Testis (tissue), 2 donors: ENCODE measurements around the gene LRRC49.

ENCODE experiments used
- POLR2A ChIP-seq: fragments of 450-650 bp; IDR thresholded peaks from one replicate; pipeline ENCODE4 v1.6.1; 2017; ENCODE audit warnings: antibody characterized with exemption, mild to moderate bottlenecking, moderate library complexity
- TF ChIP-seq, protein P1 (sequence below), 3 experiments: fragments of 450-650 bp in 2 of 3; fragments of 200-600 bp in 1 of 3; sonication (generic) in 1 of 3; IDR thresholded peaks; one replicate each; pipeline ENCODE4 v1.5.1; 2016 to 2019; ENCODE audit warnings: antibody characterized with exemption in 3 of 3, mild to moderate bottlenecking in 2 of 3, moderate library complexity in 1 of 3

DNA sequence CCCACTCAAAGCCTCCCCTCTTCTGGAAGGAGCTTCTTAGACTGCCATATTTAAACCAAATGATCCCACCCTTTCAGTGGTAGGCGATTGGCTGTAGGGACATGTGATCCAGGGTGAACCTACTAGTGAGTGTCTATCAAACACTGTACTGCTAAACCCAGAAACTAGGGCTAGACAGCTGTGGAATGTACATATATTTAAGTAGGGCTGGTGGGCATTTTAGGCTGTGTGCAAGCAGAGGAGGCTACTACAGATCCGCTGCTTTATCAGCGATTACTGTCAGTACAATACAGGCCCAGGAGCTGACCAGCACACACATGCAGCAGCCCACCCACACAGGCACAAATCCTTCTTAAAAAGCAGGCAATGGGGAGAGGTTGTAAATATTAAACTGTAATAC is 23.3 kb upstream of the LRRC49 start:
- TF ChIP-seq POLR2A = no peak
- TF ChIP-seq, protein P1, sequence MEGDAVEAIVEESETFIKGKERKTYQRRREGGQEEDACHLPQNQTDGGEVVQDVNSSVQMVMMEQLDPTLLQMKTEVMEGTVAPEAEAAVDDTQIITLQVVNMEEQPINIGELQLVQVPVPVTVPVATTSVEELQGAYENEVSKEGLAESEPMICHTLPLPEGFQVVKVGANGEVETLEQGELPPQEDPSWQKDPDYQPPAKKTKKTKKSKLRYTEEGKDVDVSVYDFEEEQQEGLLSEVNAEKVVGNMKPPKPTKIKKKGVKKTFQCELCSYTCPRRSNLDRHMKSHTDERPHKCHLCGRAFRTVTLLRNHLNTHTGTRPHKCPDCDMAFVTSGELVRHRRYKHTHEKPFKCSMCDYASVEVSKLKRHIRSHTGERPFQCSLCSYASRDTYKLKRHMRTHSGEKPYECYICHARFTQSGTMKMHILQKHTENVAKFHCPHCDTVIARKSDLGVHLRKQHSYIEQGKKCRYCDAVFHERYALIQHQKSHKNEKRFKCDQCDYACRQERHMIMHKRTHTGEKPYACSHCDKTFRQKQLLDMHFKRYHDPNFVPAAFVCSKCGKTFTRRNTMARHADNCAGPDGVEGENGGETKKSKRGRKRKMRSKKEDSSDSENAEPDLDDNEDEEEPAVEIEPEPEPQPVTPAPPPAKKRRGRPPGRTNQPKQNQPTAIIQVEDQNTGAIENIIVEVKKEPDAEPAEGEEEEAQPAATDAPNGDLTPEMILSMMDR (IDR thresholded peaks at IDR 0.05) = no peak
